SK-N-SH (cell line): ENCODE measurements around the gene FHOD3.

Source experiments
- CTCF ChIP-seq: fragments of 200-600 bp; sonication (generic); IDR thresholded peaks from 2 replicates; pipeline ENCODE4 v1.6.1; 2017; ENCODE audit warnings: antibody characterized with exemption, mild to moderate bottlenecking, moderate library complexity
- EZH2phosphoT487 ChIP-seq: fragments of 200-600 bp; sonication (generic); IDR thresholded peaks from 2 replicates; pipeline ENCODE4 v1.6.1; 2017; ENCODE audit warnings: low read depth, mixed run types, mild to moderate bottlenecking, antibody characterized with exemption, moderate library complexity, borderline replicate concordance
- POLR2AphosphoS5 ChIP-seq: IDR thresholded peaks from 2 replicates; pipeline ENCODE4 v1.6.1; 2012; ENCODE audit warnings: low read depth, low read length
- RAD21 ChIP-seq: IDR thresholded peaks from 2 replicates; pipeline ENCODE4 v1.6.1; 2012; ENCODE audit warnings: mild to moderate bottlenecking, low read length
- SMC3 ChIP-seq: IDR thresholded peaks from 2 replicates; pipeline ENCODE4 v1.6.1; 2012; ENCODE audit warnings: low read depth, low read length, improper control_type of control experiment
- TAF1 ChIP-seq: IDR thresholded peaks from 2 replicates; pipeline ENCODE4 v1.6.1; 2012; ENCODE audit warnings: low read depth, mild to moderate bottlenecking, low read length, moderate library complexity, borderline replicate concordance
- TCF12 ChIP-seq: IDR thresholded peaks from 2 replicates; pipeline ENCODE4 v1.4.0; 2012
- TF ChIP-seq, protein P1 (sequence below): IDR thresholded peaks from 2 replicates; pipeline ENCODE4; 2012

DNA sequence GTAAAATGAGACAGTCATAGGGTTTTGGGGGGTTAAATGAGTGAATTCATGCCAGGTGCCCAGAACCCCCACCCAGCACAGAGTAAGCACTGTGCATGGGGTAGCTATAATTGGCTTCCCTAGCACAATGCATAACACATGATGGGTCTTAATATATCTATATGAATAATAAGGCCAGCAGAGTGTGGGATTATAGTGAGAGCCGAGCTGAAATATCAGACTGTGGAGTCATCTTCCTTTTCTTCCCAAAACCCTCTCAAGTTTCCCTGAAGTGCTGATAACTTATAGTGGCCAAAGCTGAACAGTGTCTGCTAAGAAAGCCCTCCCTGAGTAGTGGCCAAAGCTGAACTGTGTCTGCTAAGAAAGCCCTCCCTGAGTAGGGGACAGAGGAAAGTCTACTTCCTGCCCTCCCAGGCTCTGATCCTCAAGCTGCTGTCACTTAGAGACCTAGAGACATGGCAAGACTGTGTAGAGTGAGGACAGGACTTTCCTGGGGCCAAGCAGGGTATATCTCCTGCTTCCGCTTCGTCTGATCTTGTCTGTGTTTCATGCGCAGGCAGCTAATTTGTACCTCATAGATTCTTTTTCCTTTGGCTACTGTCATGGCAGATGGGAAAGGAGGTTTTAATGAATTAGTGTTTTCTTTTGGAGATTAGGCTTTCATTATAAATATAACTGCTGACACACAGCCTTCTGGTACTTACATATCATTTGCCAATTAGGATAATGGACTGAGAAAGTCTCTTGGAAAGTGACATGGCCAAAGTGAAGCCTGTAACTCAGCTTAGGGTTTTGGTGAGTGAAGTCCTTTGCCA lies 94.9 kb downstream of the FHOD3 start:
- no peak for TF ChIP-seq CTCF
- TF ChIP-seq EZH2phosphoT487, result no peak
- TF ChIP-seq, protein P1, sequence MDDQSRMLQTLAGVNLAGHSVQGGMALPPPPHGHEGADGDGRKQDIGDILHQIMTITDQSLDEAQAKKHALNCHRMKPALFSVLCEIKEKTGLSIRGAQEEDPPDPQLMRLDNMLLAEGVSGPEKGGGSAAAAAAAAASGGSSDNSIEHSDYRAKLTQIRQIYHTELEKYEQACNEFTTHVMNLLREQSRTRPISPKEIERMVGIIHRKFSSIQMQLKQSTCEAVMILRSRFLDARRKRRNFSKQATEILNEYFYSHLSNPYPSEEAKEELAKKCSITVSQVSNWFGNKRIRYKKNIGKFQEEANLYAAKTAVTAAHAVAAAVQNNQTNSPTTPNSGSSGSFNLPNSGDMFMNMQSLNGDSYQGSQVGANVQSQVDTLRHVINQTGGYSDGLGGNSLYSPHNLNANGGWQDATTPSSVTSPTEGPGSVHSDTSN, result no peak
- no peak for TF ChIP-seq SMC3
- no peak for TF ChIP-seq RAD21
- TF ChIP-seq TCF12, result no peak
- no peak for TF ChIP-seq POLR2AphosphoS5
- no peak for TF ChIP-seq TAF1
